Measurements from ENCODE around the gene SLC33A1. TPM values are rescaled to one million over a fixed set of nuclear protein-coding genes. Genes with fewer than 3 reads are reported as not detected.

SLC33A1 gene
- total RNA-seq, 1 experiment from 2014 or later, result 26.1 TPM

DNA sequence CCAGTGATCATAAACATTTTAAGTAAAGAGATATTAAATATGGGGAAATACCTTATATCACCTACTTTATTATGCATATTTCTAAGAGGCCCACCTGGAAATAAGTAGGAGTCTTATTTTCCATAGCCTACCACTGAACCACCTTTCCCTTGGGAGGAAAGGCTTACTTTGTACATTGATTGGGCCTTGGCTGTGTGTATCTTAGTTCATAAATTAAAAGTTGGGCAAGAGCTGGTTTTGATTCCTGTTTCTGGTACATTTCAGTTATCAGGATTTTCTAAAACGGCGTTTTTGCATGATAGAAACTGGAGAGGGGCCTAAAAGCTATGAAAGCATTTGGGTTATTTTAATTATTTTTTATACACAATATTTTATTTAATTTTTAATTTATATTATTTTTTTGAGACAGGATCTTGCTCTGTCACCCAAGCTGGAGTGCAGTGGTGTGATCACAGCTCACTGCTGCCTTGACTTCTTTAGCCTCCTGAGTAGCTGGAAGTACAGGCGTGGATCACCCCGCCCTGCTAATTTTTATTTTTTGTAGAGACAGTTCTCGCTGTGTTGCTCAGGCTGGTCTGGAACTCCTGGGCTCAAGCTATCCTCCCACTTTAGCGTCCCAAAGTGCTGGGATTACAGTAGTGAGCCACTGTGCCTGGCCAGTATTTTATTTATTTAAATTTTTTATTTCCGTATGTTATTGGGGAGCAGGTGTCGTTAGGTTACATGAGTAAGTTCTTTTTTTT lies 18.8 kb upstream of the SLC33A1 start:
- Histone ChIP-seq H3K27ac (ENCODE audit: low read depth, low read length, poor library complexity, severe bottlenecking) (no peak overlapping the region), H3K4me1 (ENCODE audit: insufficient read depth, low read length, poor library complexity, severe bottlenecking) (peaks cover 10% of the 10 kb centered on the region), H3K4me3 (ENCODE audit: low read depth, low read length, poor library complexity, severe bottlenecking) (peak overlapping the region; percentile 100), H3K9me3 (ENCODE audit: low read depth, low read length, poor library complexity, severe bottlenecking) (no peaks in the 10 kb centered on the region), H3K27me3 (replicated peaks; ENCODE audit: insufficient read depth, low read depth, low read length, poor library complexity) (no peaks in the 10 kb centered on the region), H3K36me3 (ENCODE audit: insufficient read depth, low read length, poor library complexity, severe bottlenecking) (no peaks in the 10 kb centered on the region)
- no peak for DNase-seq (ENCODE audit: low spot score)
- ChIA-PET CTCF (no interaction called here), POLR2A (ENCODE audit: low non-redundant PET) (no interaction called here)
- BruUV-seq (replicated peaks), result no TSS peak
- no peak for TF ChIP-seq EZH2 (IDR thresholded peaks at IDR 0.05; ENCODE audit: borderline replicate concordance, low read depth, low read length, poor library complexity, severe bottlenecking)
- TF ChIP-seq, protein P1, sequence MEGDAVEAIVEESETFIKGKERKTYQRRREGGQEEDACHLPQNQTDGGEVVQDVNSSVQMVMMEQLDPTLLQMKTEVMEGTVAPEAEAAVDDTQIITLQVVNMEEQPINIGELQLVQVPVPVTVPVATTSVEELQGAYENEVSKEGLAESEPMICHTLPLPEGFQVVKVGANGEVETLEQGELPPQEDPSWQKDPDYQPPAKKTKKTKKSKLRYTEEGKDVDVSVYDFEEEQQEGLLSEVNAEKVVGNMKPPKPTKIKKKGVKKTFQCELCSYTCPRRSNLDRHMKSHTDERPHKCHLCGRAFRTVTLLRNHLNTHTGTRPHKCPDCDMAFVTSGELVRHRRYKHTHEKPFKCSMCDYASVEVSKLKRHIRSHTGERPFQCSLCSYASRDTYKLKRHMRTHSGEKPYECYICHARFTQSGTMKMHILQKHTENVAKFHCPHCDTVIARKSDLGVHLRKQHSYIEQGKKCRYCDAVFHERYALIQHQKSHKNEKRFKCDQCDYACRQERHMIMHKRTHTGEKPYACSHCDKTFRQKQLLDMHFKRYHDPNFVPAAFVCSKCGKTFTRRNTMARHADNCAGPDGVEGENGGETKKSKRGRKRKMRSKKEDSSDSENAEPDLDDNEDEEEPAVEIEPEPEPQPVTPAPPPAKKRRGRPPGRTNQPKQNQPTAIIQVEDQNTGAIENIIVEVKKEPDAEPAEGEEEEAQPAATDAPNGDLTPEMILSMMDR (conservative IDR thresholded peaks at IDR 0.05; ENCODE audit: low read depth, low read length), result no peak
- intact Hi-C loops (cut with micrococcal nuclease; ENCODE audit: unreplicated experiment), result no loop called here

DNA sequence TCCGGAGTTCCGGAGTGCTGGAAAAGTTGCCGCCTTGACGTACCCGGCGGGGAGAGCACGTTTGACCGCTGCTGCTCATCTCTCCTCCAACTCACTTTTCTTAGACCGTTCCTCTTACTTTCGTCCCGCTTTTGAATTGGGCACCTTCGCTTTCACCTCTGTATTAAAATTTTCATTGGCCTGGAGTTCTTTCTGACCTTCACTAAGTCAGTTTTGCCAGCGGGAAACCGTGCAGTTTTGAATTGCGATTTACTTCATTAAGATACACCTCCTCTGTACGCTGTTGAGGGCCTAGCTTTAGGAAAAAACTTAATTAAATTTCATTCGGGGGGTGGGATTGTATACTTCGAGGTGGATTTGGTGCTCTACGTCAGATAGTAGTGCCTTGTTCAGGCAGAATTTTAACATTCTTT lies 17.5 kb upstream of the SLC33A1 start:
- CTCF ChIA-PET, result no interaction called here

DNA sequence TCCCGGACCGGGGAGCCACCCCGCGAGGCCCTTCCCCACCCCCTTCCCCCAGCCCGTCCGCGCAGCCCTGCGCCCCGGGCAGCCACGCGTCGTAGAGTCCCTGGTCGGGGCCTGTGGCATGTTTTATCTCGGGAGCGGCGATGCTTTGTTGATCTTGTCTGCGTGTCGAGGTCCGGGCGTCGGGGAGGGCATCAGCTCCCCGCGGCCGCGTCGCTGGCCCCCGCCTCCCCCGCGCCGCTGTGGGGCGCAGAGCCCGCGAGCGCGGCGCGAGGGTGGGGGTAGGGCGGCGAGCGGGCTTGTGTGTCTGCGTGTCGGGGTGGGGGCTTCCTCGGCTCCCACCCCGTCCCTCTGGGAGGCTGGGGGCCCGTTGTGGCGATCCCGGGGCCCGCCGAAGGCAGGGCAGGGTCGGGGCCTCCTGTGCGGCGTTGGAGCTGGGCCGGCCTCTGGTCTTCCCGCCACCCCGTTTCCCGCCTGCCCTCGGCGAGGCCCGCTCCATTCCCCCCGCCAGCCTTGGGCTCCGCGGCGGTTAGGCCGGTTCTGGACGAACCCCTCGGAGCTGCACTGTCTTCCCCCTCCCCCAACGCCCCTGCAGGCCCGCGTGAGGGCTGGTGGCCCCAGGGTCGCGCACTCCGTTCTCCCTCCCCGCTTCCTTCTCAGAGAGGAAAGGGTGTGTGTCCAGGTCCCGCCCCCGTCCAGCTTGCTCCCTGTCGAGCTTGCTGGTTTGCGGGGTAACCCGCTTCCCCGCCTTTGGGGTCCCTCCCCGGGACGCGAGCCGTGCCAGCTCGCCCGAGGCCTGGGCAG lies 16.9 kb upstream of the SLC33A1 start:
- H3K4me3 ChIP-seq (ENCODE audit: low read depth, low read length, poor library complexity, severe bottlenecking), result peak overlapping the region; percentile 100
- ChIA-PET POLR2A (ENCODE audit: low non-redundant PET) (no interaction called here), CTCF (no interaction called here)
- BruUV-seq (replicated peaks), result no TSS peak
- no peaks in the 10 kb centered on the region for H3K36me3 ChIP-seq (ENCODE audit: insufficient read depth, low read length, poor library complexity, severe bottlenecking)
- H3K27ac ChIP-seq (ENCODE audit: low read depth, low read length, poor library complexity, severe bottlenecking), result peak overlapping the region; percentile 99
- intact Hi-C loops (cut with micrococcal nuclease; ENCODE audit: unreplicated experiment), result no loop called here
- TF ChIP-seq, protein P1 (conservative IDR thresholded peaks at IDR 0.05; ENCODE audit: low read depth, low read length), result no peak
- TF ChIP-seq EZH2 (IDR thresholded peaks at IDR 0.05; ENCODE audit: borderline replicate concordance, low read depth, low read length, poor library complexity, severe bottlenecking), result no peak
- no peaks in the 10 kb centered on the region for H3K9me3 ChIP-seq (ENCODE audit: low read depth, low read length, poor library complexity, severe bottlenecking)
- DNase-seq (ENCODE audit: low spot score), result peak; percentile 37
- H3K27me3 ChIP-seq (replicated peaks; ENCODE audit: insufficient read depth, low read depth, low read length, poor library complexity), result no peaks in the 10 kb centered on the region
- peaks cover 10% of the 10 kb centered on the region for H3K4me1 ChIP-seq (ENCODE audit: insufficient read depth, low read length, poor library complexity, severe bottlenecking)

More for the DNA sequence above, 17.5 kb upstream of the SLC33A1 start:
- peak overlapping the region; percentile 100 for H3K4me3 ChIP-seq (ENCODE audit: low read depth, low read length, poor library complexity, severe bottlenecking)
- intact Hi-C loops (cut with micrococcal nuclease; ENCODE audit: unreplicated experiment), result no loop called here
- no peaks in the 10 kb centered on the region for H3K36me3 ChIP-seq (ENCODE audit: insufficient read depth, low read length, poor library complexity, severe bottlenecking)
- no peaks in the 10 kb centered on the region for H3K9me3 ChIP-seq (ENCODE audit: low read depth, low read length, poor library complexity, severe bottlenecking)
- TF ChIP-seq, protein P1 (conservative IDR thresholded peaks at IDR 0.05; ENCODE audit: low read depth, low read length), result no peak
- no peak for TF ChIP-seq EZH2 (IDR thresholded peaks at IDR 0.05; ENCODE audit: borderline replicate concordance, low read depth, low read length, poor library complexity, severe bottlenecking)
- H3K27ac ChIP-seq (ENCODE audit: low read depth, low read length, poor library complexity, severe bottlenecking), result peak overlapping the region; percentile 99
- POLR2A ChIA-PET (ENCODE audit: low non-redundant PET), result no interaction called here
- H3K4me1 ChIP-seq (ENCODE audit: insufficient read depth, low read length, poor library complexity, severe bottlenecking), result peaks cover 10% of the 10 kb centered on the region
- no peaks in the 10 kb centered on the region for H3K27me3 ChIP-seq (replicated peaks; ENCODE audit: insufficient read depth, low read depth, low read length, poor library complexity)
- no peak for DNase-seq (ENCODE audit: low spot score)
- BruUV-seq (replicated peaks), result no TSS peak

All from A673 (cell line).